GM12801 (cell line): ENCODE results near the gene MRC2.

Source experiments
- TF ChIP-seq, protein P1 (sequence below): IDR thresholded peaks from one replicate; pipeline ENCODE4 v1.5.1; 2011; ENCODE audit warnings: control low read depth; ENCODE audit not compliant: insufficient read length; ENCODE audit errors: extremely low read depth

MRC2 gene

GRCh38 chr17:62681061-62681938 lies 53.8 kb downstream of the MRC2 start:
- TF ChIP-seq, protein P1, sequence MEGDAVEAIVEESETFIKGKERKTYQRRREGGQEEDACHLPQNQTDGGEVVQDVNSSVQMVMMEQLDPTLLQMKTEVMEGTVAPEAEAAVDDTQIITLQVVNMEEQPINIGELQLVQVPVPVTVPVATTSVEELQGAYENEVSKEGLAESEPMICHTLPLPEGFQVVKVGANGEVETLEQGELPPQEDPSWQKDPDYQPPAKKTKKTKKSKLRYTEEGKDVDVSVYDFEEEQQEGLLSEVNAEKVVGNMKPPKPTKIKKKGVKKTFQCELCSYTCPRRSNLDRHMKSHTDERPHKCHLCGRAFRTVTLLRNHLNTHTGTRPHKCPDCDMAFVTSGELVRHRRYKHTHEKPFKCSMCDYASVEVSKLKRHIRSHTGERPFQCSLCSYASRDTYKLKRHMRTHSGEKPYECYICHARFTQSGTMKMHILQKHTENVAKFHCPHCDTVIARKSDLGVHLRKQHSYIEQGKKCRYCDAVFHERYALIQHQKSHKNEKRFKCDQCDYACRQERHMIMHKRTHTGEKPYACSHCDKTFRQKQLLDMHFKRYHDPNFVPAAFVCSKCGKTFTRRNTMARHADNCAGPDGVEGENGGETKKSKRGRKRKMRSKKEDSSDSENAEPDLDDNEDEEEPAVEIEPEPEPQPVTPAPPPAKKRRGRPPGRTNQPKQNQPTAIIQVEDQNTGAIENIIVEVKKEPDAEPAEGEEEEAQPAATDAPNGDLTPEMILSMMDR: no peak

DNA sequence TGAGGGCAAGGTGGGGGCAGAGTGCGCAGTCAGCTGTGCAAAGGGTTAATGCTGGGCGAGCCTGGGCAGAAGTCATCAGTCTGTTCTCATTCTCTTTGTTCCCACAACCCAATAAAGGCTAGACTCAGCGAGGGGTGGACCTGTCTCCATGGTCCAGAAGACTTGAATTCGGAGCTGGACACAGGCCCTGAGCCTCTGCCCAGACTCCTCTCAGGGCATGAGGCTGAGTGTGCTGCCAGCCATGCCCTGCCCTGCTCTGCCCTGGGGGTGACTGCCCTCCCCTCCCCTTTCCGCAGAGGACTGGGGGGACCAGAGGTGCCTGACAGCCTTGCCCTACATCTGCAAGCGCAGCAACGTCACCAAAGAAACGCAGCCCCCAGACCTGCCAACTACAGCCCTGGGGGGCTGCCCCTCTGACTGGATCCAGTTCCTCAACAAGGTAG lies 54.5 kb downstream of the MRC2 start:
- TF ChIP-seq, protein P1: no peak

GRCh38 chr17:62684179-62684578 lies 56.7 kb downstream of the MRC2 start:
- TF ChIP-seq, protein P1: no peak

GRCh38 chr17:62687997-62688396 lies 60.5 kb downstream of the MRC2 start:
- TF ChIP-seq, protein P1: no peak

DNA sequence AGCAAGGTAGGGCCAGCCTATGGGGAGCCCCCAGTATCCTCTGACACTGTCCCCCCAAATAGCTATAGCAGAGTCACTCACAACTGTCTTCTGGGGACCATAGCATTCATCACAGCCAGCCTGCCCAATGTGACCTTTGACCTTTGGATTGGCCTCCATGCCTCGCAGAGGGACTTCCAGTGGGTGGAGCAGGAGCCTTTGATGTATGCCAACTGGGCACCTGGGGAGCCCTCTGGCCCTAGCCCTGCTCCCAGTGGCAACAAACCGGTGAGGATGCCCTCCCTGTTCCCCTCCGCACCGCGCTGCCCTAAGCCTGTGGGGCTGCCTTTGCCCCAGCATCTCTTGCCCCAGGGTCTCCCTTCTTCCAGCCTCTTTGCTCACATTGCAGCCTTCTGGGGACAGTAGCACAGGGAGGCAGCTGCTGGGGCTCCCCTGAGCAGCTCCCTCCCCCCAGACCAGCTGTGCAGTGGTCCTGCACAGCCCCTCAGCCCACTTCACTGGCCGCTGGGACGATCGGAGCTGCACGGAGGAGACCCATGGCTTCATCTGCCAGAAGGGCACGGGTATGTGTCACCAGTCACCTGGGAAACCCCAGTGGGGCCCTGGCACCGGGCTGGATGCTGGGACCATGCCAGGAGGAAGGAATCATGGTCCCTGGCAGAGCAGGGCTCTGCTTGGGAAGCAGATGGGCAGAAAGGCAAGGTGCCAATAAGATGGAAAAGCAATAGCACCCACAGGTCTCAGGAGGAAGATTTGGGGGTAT lies 61.1 kb downstream of the MRC2 start:
- TF ChIP-seq, protein P1: no peak

DNA sequence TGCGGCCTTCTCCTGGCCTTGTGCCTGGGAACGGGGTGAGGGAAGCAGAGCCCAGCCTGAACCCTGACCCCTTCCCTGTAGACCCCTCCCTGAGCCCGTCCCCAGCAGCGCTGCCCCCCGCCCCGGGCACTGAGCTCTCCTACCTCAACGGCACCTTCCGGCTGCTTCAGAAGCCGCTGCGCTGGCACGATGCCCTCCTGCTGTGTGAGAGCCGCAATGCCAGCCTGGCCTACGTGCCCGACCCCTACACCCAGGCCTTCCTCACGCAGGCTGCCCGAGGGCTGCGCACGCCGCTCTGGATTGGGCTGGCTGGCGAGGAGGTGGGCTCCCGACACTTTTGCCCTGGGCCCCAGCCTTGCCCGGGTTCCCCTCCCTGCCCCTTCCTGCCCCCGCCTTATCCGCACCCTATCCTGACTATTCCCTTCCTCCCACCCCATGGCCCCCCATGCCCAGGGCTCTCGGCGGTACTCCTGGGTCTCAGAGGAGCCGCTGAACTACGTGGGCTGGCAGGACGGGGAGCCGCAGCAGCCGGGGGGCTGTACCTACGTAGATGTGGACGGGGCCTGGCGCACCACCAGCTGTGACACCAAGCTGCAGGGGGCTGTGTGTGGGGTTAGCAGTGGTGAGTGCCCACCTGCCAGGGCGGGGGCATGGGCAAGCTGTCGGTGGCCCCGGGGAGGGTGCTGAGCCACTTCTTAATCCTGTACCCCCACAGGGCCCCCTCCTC lies 62.1 kb downstream of the MRC2 start:
- TF ChIP-seq, protein P1: no peak
